Calu3 (cell line): ENCODE data around the gene NPHP4. TPM values are rescaled to one million over a fixed set of nuclear protein-coding genes. Genes with fewer than 3 reads are reported as not detected.

Experiments
- BruUV-seq: library from RNA; stranded (reverse); fragments of 400-500 nt; replicated peaks from 2 replicates; lab custom pipeline; 2021; lab: Mats Ljungman, UMichigan
- CTCF ChIA-PET: fragments of 300-600 bp; sonication (Branson Sonifier 250); formaldehyde crosslinking; loops from one replicate; lab custom pipeline; 2022; ENCODE audit warnings: antibody characterized with exemption; lab: Charles Lee
- DNase-seq: peaks from one replicate; pipeline ENCODE4 v3.0.0; 2022
- H3K27ac Mint-ChIP-seq: one replicate; pipeline ENCODE4 v1.8.0; 2022; ENCODE audit warnings: mixed read lengths; ENCODE audit not compliant: unreplicated experiment
- H3K27me3 Mint-ChIP-seq: one replicate; pipeline ENCODE4 v1.8.0; 2022; ENCODE audit warnings: mixed read lengths; ENCODE audit not compliant: unreplicated experiment
- H3K36me3 Mint-ChIP-seq: one replicate; pipeline ENCODE4 v1.8.0; 2022; ENCODE audit warnings: mild to moderate bottlenecking, moderate library complexity, mixed read lengths; ENCODE audit not compliant: insufficient read depth, unreplicated experiment
- H3K4me1 Mint-ChIP-seq: one replicate; pipeline ENCODE4 v1.8.0; 2022; ENCODE audit warnings: mild to moderate bottlenecking, low read depth, mixed read lengths; ENCODE audit not compliant: unreplicated experiment
- H3K4me3 Mint-ChIP-seq: one replicate; pipeline ENCODE4 v1.8.0; 2022; ENCODE audit warnings: mild to moderate bottlenecking, low read depth, moderate library complexity, mixed read lengths; ENCODE audit not compliant: unreplicated experiment
- H3K9me3 Mint-ChIP-seq: one replicate; pipeline ENCODE4 v1.8.0; 2022; ENCODE audit warnings: low read depth, mixed read lengths; ENCODE audit not compliant: unreplicated experiment
- intact Hi-C: fragments of 100-400 bp; cut with micrococcal nuclease; formaldehyde crosslinking; loops from one replicate; pipeline ENCODE4 v1.10.0; 2022; ENCODE audit not compliant: unreplicated experiment
- total RNA-seq: library from RNA; stranded (reverse); gene quantifications from 2 replicates; pipeline ENCODE4 v1.2.3, GENCODE V29; 2022
- TF ChIP-seq, protein P1 (sequence below): fragments of 200-600 bp; IDR thresholded peaks from one replicate; pipeline ENCODE4 v1.8.0; 2022; ENCODE audit warnings: antibody characterized with exemption; ENCODE audit not compliant: unreplicated experiment

The NPHP4 gene
- total RNA-seq, 1 experiment from 2014 or later = 11.1 TPM

- BruUV-seq = no TSS peak
- Mint-ChIP-seq H3K27me3 (peaks cover 16% of the 10 kb centered on the region), H3K36me3 (no peaks in the 10 kb centered on the region), H3K27ac (no peak overlapping the region), H3K9me3 (no peaks in the 10 kb centered on the region), H3K4me1 (no peaks in the 10 kb centered on the region), H3K4me3 (no peak overlapping the region)
- intact Hi-C loops = no loop called here
- TF ChIP-seq, protein P1, sequence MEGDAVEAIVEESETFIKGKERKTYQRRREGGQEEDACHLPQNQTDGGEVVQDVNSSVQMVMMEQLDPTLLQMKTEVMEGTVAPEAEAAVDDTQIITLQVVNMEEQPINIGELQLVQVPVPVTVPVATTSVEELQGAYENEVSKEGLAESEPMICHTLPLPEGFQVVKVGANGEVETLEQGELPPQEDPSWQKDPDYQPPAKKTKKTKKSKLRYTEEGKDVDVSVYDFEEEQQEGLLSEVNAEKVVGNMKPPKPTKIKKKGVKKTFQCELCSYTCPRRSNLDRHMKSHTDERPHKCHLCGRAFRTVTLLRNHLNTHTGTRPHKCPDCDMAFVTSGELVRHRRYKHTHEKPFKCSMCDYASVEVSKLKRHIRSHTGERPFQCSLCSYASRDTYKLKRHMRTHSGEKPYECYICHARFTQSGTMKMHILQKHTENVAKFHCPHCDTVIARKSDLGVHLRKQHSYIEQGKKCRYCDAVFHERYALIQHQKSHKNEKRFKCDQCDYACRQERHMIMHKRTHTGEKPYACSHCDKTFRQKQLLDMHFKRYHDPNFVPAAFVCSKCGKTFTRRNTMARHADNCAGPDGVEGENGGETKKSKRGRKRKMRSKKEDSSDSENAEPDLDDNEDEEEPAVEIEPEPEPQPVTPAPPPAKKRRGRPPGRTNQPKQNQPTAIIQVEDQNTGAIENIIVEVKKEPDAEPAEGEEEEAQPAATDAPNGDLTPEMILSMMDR = no peak
- CTCF ChIA-PET = no interaction called here
- no peak for DNase-seq
Observed at GRCh38 chr1:6011161-6011945, 19.1 kb upstream of the NPHP4 start.

DNA sequence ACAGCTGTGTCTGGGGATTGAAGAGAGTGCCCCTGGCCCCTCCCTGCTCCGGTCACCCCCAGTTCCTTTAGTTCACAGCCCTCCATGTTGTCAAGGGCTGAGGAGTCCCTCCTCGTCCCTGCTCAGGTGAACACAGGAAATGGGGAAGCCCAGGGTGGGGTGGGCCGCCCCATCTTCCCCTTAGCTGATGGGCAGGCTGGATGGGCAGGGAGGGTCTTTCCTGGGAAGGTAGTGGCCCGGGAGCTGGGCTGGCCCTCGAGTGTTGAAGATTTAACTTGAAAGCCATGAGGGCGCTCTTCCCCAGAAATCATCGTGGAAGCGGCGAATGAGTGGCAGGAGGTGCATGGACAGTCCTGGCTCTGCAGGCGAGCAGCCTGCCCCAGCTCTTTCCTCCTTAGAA lies 18.3 kb upstream of the NPHP4 start:
- Mint-ChIP-seq H3K9me3 (no peaks in the 10 kb centered on the region), H3K36me3 (no peaks in the 10 kb centered on the region), H3K27ac (no peak overlapping the region), H3K27me3 (peaks cover 16% of the 10 kb centered on the region), H3K4me1 (no peaks in the 10 kb centered on the region), H3K4me3 (no peak overlapping the region)
- CTCF ChIA-PET = no interaction called here
- intact Hi-C loops = no loop called here
- BruUV-seq = no TSS peak
- TF ChIP-seq, protein P1 = no peak
- DNase-seq = no peak

DNA sequence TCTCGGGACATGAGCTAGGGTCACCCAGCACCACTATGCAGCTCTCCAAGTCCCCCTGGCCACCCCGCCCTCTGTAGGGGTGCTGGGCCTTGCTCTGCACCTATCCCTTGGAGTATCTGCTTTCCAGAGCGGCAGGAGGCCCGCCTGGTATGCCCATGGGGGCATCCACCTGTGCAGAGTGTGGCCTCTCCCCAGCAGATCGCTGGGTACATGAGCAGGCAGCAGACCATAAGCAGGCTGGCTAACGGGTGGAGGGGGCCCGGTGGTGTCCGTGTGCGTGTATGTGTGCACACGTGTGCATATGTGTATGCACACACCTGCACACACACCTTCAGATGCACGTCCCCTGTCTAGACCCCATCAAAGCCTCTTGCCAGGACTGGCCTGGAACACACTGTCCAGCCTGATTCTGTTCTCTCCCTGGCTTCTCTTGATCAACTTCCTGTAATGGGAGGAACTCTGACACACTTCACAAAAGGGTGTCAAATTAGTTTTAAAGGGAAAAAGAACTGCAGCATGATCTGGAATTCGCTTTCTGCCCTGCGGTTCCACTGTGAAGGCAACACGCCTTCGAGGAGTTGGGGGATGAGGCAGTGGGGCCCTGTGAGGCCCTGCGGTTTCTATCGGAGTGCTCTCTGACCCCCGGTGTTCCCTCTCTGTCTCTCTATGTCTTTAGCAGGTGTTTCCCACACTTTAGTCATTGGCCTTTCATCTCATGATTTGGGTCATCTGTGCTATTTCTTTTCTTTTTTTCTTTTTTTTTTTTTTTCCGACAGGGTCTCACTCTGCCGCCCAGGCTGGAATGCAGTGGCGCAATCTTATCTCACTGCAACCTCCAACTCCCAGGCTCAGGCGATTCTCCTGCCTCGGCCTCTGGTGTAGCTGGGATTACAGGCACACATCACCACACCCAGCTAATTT lies 17.2 kb upstream of the NPHP4 start:
- Mint-ChIP-seq H3K4me3 (no peak overlapping the region), H3K36me3 (no peaks in the 10 kb centered on the region), H3K27me3 (peaks cover 16% of the 10 kb centered on the region), H3K4me1 (no peaks in the 10 kb centered on the region), H3K9me3 (no peaks in the 10 kb centered on the region), H3K27ac (no peak overlapping the region)
- BruUV-seq = no TSS peak
- CTCF ChIA-PET = no interaction called here
- intact Hi-C loops = no loop called here
- DNase-seq = no peak
- TF ChIP-seq, protein P1 = no peak

GRCh38 chr1:6008696-6009095 lies 16.5 kb upstream of the NPHP4 start:
- no peak overlapping the region for H3K27ac Mint-ChIP-seq
- no peaks in the 10 kb centered on the region for H3K4me1 Mint-ChIP-seq
- CTCF ChIA-PET = no interaction called here
- no TSS peak for BruUV-seq
- TF ChIP-seq, protein P1 = no peak
- no peak overlapping the region for H3K4me3 Mint-ChIP-seq
- intact Hi-C loops = no loop called here
- no peaks in the 10 kb centered on the region for H3K36me3 Mint-ChIP-seq
- no peaks in the 10 kb centered on the region for H3K9me3 Mint-ChIP-seq
- DNase-seq = no peak
- H3K27me3 Mint-ChIP-seq = peaks cover 16% of the 10 kb centered on the region
